Lung (tissue), 12 donors: ENCODE data around the gene IKBKE. TPM values are rescaled to one million over a fixed set of nuclear protein-coding genes. Genes with fewer than 3 reads are reported as not detected.

ENCODE experiments used
- ATAC-seq: fragments of 200-7000 bp; cut with Tn5 transposase; one replicate; pipeline ENCODE4 v1.9.1; 2020; ENCODE audit warnings: moderate number of reproducible peaks; ENCODE audit not compliant: insufficient read depth, low FRiP score
- DNase-seq, 3 donors: peaks; one replicate each; pipeline ENCODE4 v3.0.0-alpha.2; 2013 to 2017
- H3K27ac ChIP-seq, 2 donors: one replicate each; pipeline ENCODE4 v1.5.1; 2013; ENCODE audit warnings: mild to moderate bottlenecking in 2 of 2, moderate library complexity in 2 of 2, control low read depth in 1 of 2, inconsistent platforms in 1 of 2, low read depth in 1 of 2, low read length in 1 of 2
- H3K27me3 ChIP-seq, 3 donors: one replicate each; pipeline ENCODE4 v1.5.1; 2013; ENCODE audit warnings: low read length in 2 of 3; ENCODE audit not compliant: control insufficient read depth in 3 of 3, insufficient read depth in 3 of 3
- H3K36me3 ChIP-seq, 4 donors: one replicate each; pipeline ENCODE4 v1.5.1; 2013; ENCODE audit warnings: low read length in 4 of 4, mild to moderate bottlenecking in 1 of 4, moderate library complexity in 1 of 4; ENCODE audit not compliant: control insufficient read depth in 4 of 4, insufficient read depth in 4 of 4
- H3K4me1 ChIP-seq, 5 donors: one replicate each; pipeline ENCODE4 v1.5.1; 2013; ENCODE audit warnings: low read length in 5 of 5, mild to moderate bottlenecking in 2 of 5, moderate library complexity in 1 of 5; ENCODE audit not compliant: control insufficient read depth in 5 of 5, insufficient read depth in 5 of 5
- H3K4me3 ChIP-seq: one replicate; pipeline ENCODE4 v1.5.1; 2013; ENCODE audit warnings: mild to moderate bottlenecking, control low read depth, moderate library complexity
- H3K9ac ChIP-seq, 2 donors: one replicate each; pipeline ENCODE4 v1.5.1; 2013; ENCODE audit warnings: low read length in 2 of 2, control low read depth in 1 of 2; ENCODE audit not compliant: insufficient read depth in 1 of 2
- H3K9me3 ChIP-seq, 4 donors: one replicate each; pipeline ENCODE4 v1.5.1; 2013; ENCODE audit warnings: low read length in 3 of 4, mild to moderate bottlenecking in 1 of 4, moderate library complexity in 1 of 4; ENCODE audit not compliant: control insufficient read depth in 4 of 4, insufficient read depth in 3 of 4
- WGBS, 2 donors: extraction: QIAGEN DNeasy Blood & Tissue Kit; methylation state at CpG; one replicate each; pipeline ENCODE4 v1.1.7; 2013; 5-methylcytosine and 5-hydroxymethylcytosine counted together
- polyA plus RNA-seq, 2 donors: library from polyadenylated mRNA; stranded (reverse); fragments of 200-250 nt; gene quantifications; one replicate each; pipeline ENCODE4 v1.2.1, GENCODE V29; 2013
- total RNA-seq, 2 donors: library from RNA; depleted of rRNA in 1 of 2; stranded (reverse); fragments of >200 nt in 1 of 2; gene quantifications; one replicate each; pipeline ENCODE4 v1.2.1, GENCODE V29; 2014 to 2021
- TF ChIP-seq, protein P1 (sequence below): IDR thresholded peaks from 2 replicates; pipeline ENCODE4 v1.5.1; 2012; ENCODE audit warnings: mild to moderate bottlenecking; ENCODE audit errors: control extremely low read depth, extremely low read depth
- donor health status: control.
- donor health status: control.
- donor health status: Bipolar disorder and iron deficiency.
- donor health status: healthy.
- donor health status: DM: yes; HTN: yes; CAD: no.

Gene IKBKE
- total and polyA plus RNA-seq, 4 donors = 6.1 to 17.1 (median 11.7) TPM

DNA sequence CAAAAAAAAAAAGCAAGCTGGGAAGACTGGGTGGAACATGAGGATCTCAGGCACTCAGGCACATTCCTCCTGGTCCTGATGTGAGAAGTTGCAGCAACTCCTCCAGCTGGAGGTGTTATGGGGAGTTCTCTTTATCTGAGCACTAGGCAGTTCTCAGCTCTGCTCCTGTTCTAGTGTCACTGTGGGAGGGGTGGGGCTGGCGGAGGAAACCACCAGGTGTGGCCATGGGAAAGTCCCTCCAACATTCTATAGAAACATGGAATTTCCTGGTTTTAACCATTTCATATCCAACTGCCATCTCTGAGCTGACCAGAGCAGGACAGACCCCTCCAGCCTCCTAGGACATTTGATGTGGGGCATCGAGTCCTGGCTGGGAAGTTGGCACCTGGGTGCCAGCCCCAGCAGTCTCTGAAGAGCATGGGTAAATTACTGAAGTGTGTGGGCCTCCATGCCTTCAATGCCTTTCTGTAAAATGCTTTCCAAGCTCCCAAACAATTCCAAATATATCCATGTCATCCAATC, 804 bp upstream of the IKBKE start:
- Histone ChIP-seq H3K9me3 (no peaks in the 10 kb centered on the region), H3K4me1 (peaks cover 0 to 39% (median 25%) of the 10 kb centered on the region in 5 donors), H3K9ac (no peak overlapping the region), H3K27ac (no peak overlapping the region), H3K4me3 (no peak overlapping the region), H3K36me3 (peaks cover 0 to 3% (median 2%) of the 10 kb centered on the region in 4 donors), H3K27me3 (no peaks in the 10 kb centered on the region)
- WGBS, 2 donors = 59 to 77% methylated on average over 2 of the region's 2 CpGs
- TF ChIP-seq, protein P1, sequence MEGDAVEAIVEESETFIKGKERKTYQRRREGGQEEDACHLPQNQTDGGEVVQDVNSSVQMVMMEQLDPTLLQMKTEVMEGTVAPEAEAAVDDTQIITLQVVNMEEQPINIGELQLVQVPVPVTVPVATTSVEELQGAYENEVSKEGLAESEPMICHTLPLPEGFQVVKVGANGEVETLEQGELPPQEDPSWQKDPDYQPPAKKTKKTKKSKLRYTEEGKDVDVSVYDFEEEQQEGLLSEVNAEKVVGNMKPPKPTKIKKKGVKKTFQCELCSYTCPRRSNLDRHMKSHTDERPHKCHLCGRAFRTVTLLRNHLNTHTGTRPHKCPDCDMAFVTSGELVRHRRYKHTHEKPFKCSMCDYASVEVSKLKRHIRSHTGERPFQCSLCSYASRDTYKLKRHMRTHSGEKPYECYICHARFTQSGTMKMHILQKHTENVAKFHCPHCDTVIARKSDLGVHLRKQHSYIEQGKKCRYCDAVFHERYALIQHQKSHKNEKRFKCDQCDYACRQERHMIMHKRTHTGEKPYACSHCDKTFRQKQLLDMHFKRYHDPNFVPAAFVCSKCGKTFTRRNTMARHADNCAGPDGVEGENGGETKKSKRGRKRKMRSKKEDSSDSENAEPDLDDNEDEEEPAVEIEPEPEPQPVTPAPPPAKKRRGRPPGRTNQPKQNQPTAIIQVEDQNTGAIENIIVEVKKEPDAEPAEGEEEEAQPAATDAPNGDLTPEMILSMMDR = no peak
- no peak for DNase-seq
- ATAC-seq = no peak

DNA sequence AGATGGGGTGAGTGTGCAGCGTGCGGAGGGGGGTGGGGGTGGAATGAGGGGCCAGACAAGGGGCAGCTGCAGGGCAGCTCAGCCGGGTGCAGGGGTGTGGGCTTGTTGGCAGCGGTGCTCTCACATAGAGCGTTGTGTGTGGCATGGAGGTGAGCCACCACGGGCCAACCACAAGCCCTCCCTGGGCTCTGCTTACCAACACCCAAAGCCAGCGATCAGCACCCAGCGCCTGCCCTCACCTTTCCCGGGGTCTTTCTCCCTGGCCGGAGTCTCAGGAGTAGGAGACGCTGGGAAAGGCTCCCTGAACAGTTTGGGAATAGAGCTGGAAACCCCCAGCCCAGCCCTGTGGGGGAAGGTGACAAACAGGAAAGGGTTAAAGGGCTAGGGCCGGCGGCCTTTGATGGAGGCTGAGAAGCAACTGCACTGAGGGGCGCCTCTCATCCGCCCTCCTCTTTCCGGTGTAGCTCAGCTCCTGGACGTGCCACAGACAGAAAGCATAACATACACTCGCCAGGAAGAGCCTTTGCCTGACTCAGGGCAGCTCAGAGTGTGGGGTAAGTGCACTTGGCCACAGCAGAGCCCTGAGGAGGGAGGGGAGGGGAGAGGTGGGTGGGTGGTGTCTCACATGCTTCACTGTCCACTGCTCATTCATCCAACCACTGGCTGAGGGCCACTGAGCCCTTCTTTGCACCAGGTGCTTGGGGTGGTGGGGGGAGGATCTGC, 577 bp downstream of the IKBKE start:
- Histone ChIP-seq H3K36me3 (peaks cover 0 to 5% (median 2%) of the 10 kb centered on the region in 4 donors), H3K27me3 (no peaks in the 10 kb centered on the region), H3K4me1 (peaks cover 0 to 39% (median 25%) of the 10 kb centered on the region in 5 donors), H3K9ac (peak overlapping the region in 1 of 2 donors; percentile 78), H3K9me3 (no peaks in the 10 kb centered on the region), H3K27ac (peak overlapping the region in 1 of 2 donors; percentile 76), H3K4me3 (peak overlapping the region; percentile 33)
- WGBS, 2 donors = 0 to 3% methylated on average over 18 of the region's 18 CpGs
- DNase-seq (peak; percentile 36 to 69 (median 38)), ATAC-seq (peak; percentile 14)
- TF ChIP-seq, protein P1 = no peak

DNA sequence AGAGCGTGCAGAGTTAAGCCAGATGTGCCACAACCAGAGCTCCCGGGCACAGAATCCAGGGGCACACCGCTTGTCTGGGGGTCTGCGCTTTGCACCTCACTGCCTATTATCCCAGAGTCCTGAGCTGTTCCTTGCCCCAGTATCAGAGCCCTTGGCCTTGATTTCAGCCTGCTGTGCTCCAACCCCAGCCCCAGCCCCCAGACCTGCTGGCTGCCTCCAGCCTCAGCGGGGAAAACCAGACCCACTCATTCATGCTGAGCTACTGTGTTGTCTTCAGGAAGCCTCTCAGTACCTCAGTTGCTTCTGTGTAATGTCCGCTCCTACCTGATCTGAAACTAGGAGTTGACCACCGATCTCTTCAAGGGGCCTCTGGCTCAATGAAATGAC, 1.1 kb downstream of the IKBKE start:
- 75 to 81% methylated on average over 7 of the region's 7 CpGs for WGBS, 2 donors
- TF ChIP-seq, protein P1 = no peak
- DNase-seq (no peak), ATAC-seq (no peak)
- Histone ChIP-seq H3K9me3 (no peaks in the 10 kb centered on the region), H3K9ac (no peak overlapping the region), H3K27me3 (no peaks in the 10 kb centered on the region), H3K36me3 (peaks cover 0 to 9% (median 2%) of the 10 kb centered on the region in 4 donors), H3K4me3 (no peak overlapping the region), H3K27ac (no peak overlapping the region), H3K4me1 (peaks cover 0 to 39% (median 25%) of the 10 kb centered on the region in 5 donors)
